Breast epithelium (tissue), 3 donors: ENCODE data around the gene LMTK2.

Source experiments
- POLR2A ChIP-seq: fragments of 450-650 bp; IDR thresholded peaks from one replicate; pipeline ENCODE4 v1.6.1; 2016; ENCODE audit warnings: antibody characterized with exemption, mild to moderate bottlenecking, moderate library complexity
- TF ChIP-seq, protein P1 (sequence below), 3 donors: fragments of 450-650 bp; IDR thresholded peaks; one replicate each; pipeline ENCODE4 v1.5.1; 2016 to 2017; ENCODE audit warnings: antibody characterized with exemption in 3 of 3, mild to moderate bottlenecking in 3 of 3, moderate library complexity in 3 of 3

DNA sequence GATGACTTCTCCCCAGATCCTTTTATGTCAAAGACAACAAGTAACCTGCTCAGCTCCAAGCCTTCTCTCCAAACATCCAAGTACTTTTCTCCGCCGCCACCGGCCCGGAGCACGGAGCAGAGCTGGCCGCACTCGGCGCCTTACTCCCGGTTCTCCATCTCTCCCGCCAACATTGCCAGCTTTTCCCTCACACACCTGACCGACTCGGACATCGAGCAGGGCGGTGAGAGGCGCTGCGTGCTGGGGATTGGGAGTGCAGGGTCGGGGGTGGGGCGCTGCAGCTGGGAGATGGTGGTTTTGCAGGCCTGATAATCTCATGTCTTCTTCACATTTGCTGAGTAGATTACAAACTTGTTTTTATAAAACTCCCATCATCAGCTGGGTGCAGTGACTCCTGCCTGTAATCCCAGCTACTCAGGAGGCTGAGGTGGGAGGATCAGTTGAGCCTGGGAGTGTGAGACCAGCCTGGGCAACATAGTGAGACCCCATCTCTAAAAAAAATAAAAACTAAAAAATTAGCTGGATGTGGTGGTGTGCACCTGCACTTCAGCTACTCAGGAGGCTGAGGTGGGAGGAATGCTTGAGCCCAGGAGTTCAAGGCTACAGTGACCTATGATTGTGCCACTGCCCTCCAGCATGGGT, 97.4 kb downstream of the LMTK2 start:
- TF ChIP-seq, protein P1, sequence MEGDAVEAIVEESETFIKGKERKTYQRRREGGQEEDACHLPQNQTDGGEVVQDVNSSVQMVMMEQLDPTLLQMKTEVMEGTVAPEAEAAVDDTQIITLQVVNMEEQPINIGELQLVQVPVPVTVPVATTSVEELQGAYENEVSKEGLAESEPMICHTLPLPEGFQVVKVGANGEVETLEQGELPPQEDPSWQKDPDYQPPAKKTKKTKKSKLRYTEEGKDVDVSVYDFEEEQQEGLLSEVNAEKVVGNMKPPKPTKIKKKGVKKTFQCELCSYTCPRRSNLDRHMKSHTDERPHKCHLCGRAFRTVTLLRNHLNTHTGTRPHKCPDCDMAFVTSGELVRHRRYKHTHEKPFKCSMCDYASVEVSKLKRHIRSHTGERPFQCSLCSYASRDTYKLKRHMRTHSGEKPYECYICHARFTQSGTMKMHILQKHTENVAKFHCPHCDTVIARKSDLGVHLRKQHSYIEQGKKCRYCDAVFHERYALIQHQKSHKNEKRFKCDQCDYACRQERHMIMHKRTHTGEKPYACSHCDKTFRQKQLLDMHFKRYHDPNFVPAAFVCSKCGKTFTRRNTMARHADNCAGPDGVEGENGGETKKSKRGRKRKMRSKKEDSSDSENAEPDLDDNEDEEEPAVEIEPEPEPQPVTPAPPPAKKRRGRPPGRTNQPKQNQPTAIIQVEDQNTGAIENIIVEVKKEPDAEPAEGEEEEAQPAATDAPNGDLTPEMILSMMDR (IDR thresholded peaks at IDR 0.05): no peak
- no peak for TF ChIP-seq POLR2A
